T-cell (primary cell): ENCODE data around the gene ZACN. TPM values are rescaled to one million over a fixed set of nuclear protein-coding genes. Genes with fewer than 3 reads are reported as not detected.

Experiments used
- ATAC-seq, 4 experiments: fragments of 200-7000 bp in 3 of 4; fragments of 150-1000 bp in 1 of 4; cut with Tn5 transposase; replicated peaks in 1 of 4; 1 replicate in 3 of 4; 2 replicates in 1 of 4; pipeline ENCODE4 v1.10.0; 2021; ENCODE audit warnings: moderate library complexity in 3 of 4, mild to moderate bottlenecking in 2 of 4, moderate number of reproducible peaks in 1 of 4
- CTCF ChIA-PET, 2 donors: fragments of 300-600 bp; sonication (Branson Sonifier 250); formaldehyde crosslinking; loops; one replicate each; lab custom pipeline; 2022; ENCODE audit warnings: antibody characterized with exemption in 2 of 2; lab: Charles Lee
- POLR2A ChIA-PET, 2 donors: fragments of 300-600 bp; sonication (Branson Sonifier 250); formaldehyde crosslinking; loops; one replicate each; lab custom pipeline; 2022; ENCODE audit warnings: antibody characterized with exemption in 2 of 2; lab: Charles Lee
- DNase-seq, 35 experiments: peaks; one replicate each; pipeline versions ENCODE4 v3.0.0 to v3.0.0-alpha.2; 2013 to 2023
- H3K27ac ChIP-seq: one replicate; pipeline ENCODE4 v1.5.1; 2013; ENCODE audit warnings: low read length
- H3K27me3 ChIP-seq, 2 experiments: replicated peaks in 1 of 2; 1 replicate in 1 of 2; 2 replicates in 1 of 2; pipeline versions ENCODE4 v1.6.1 to v1.7.0; 2013; ENCODE audit warnings: low read length in 1 of 2, mixed read lengths in 1 of 2; ENCODE audit not compliant: control insufficient read depth in 2 of 2, insufficient read depth in 2 of 2; ENCODE audit errors: extremely low read depth in 1 of 2
- H3K36me3 ChIP-seq, 2 donors: 1 replicate in 1 of 2; 2 replicates in 1 of 2; pipeline versions ENCODE4 v1.6.1 to v1.7.0; 2013; ENCODE audit warnings: low read length in 1 of 2; ENCODE audit not compliant: control insufficient read depth in 2 of 2, insufficient read depth in 1 of 2; ENCODE audit errors: extremely low read depth in 1 of 2
- H3K4me1 ChIP-seq, 2 experiments: 1 replicate in 1 of 2; 2 replicates in 1 of 2; pipeline versions ENCODE4 v1.6.1 to v1.7.0; 2013; ENCODE audit warnings: low read length in 2 of 2, mixed read lengths in 1 of 2; ENCODE audit not compliant: insufficient read depth in 2 of 2, control insufficient read depth in 1 of 2; ENCODE audit errors: extremely low read depth in 1 of 2
- H3K4me3 ChIP-seq, 2 donors: 1 replicate in 1 of 2; 2 replicates in 1 of 2; pipeline versions ENCODE4 v1.5.1 to v1.7.0; 2013; ENCODE audit warnings: mild to moderate bottlenecking in 2 of 2, low read length in 1 of 2, moderate library complexity in 1 of 2; ENCODE audit not compliant: control insufficient read depth in 1 of 2; ENCODE audit errors: extremely low read depth in 1 of 2
- H3K9me3 ChIP-seq: 2 replicates; pipeline ENCODE4 v1.7.0; 2013
- H3K27ac Mint-ChIP-seq, 2 donors: one replicate each; pipeline ENCODE4 v1.8.0; 2020 to 2021; ENCODE audit warnings: mild to moderate bottlenecking in 2 of 2, mixed read lengths in 2 of 2
- H3K27me3 Mint-ChIP-seq, 2 donors: one replicate each; pipeline ENCODE4 v1.8.0; 2021 to 2022; ENCODE audit warnings: mixed read lengths in 2 of 2
- H3K36me3 Mint-ChIP-seq: one replicate; pipeline ENCODE4 v1.8.0; 2021; ENCODE audit warnings: mixed read lengths
- H3K4me1 Mint-ChIP-seq, 3 donors: one replicate each; pipeline ENCODE4 v1.8.0; 2020 to 2022; ENCODE audit warnings: mixed read lengths in 3 of 3, mild to moderate bottlenecking in 1 of 3
- H3K4me3 Mint-ChIP-seq, 3 donors: one replicate each; pipeline ENCODE4 v1.8.0; 2020 to 2022; ENCODE audit warnings: mild to moderate bottlenecking in 3 of 3, mixed read lengths in 3 of 3, moderate library complexity in 3 of 3
- H3K9me3 Mint-ChIP-seq, 3 donors: one replicate each; pipeline ENCODE4 v1.8.0; 2020 to 2022; ENCODE audit warnings: mixed read lengths in 3 of 3
- WGBS: methylation state at CpG from one replicate; pipeline ENCODE4 v1.1.5; 2013; ENCODE audit warnings: missing lambda C conversion rate; ENCODE audit not compliant: insufficient coverage; 5-methylcytosine and 5-hydroxymethylcytosine counted together
- total RNA-seq, 35 experiments: library from RNA in 6 of 35; stranded (reverse) in 6 of 35; fragments of 120-200 nt in 1 of 35; gene quantifications; one replicate each; pipeline versions ENCODE4 v1.2.1 to v1.2.4 and lab custom pipeline; 2013 to 2026

Gene ZACN
- total RNA-seq, 5 donors from 2014 or later (not counting 1 experiment from before 2014, with no cell fraction given): 0.20 to 1.6 (median 0.31) TPM; not detected in 1

DNA sequence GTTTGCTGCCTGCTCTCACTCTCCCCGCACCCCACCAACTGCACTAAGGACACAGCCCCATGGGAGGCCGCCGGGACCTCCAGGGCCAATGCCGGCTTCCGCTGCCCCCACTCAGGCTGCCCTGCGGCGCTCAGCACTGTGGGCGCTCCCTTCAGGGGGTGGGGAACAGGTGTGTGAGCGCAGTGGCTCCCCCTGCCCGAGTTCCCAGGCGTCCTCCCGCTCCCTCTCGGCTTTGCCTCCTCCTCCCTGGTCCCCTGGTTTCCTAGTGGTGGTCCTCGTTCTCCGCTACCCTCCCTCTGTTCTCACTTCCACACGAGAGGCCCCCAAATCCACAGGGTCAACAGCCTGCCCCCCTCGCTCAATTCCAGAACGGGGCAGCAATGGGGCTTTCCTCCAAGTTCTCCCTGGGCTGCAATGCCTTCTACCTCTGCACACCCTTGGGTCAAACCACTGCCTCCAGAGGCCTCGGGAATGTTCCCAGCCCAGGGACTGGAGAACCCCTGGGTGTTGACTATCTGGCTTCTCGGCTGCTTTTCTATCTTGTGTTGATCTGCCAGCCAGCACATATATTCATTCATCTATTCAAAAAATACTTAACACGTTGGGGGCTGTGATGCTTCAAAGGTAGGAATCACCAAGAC lies 52.2 kb downstream of the ZACN start:
- Mint-ChIP-seq H3K36me3 (no peaks in the 10 kb centered on the region), H3K27me3 (no peaks in the 10 kb centered on the region), H3K4me1 (peaks cover 28 to 42% (median 29%) of the 10 kb centered on the region in 3 donors), H3K9me3 (no peaks in the 10 kb centered on the region), H3K27ac (peak overlapping the region in 1 of 2 donors; percentile 67), H3K4me3 (no peak overlapping the region)
- H3K27ac ChIP-seq: no peak overlapping the region
- H3K4me1 ChIP-seq: peaks cover 11 to 29% of the 10 kb centered on the region in 2 experiments
- no peaks in the 10 kb centered on the region for H3K9me3 ChIP-seq
- no peak overlapping the region for H3K4me3 ChIP-seq
- H3K36me3 ChIP-seq: no peaks in the 10 kb centered on the region
- CTCF ChIA-PET: interaction anchor here (0.7 to 1.3 kb wide), 2 partner anchors 7 to 49 kb away, joined by 3 to 4 read pairs; no protein-coding TSS in a partner anchor
- no peaks in the 10 kb centered on the region for H3K27me3 ChIP-seq
- POLR2A ChIA-PET: interaction anchor here (0.6 kb wide), 2 partner anchors 123 to 150 kb away, joined by 3 to 4 read pairs; no protein-coding TSS in a partner anchor
- ATAC-seq (no peak), DNase-seq (no peak)
- WGBS: 90% methylated on average over 9 of the region's 21 CpGs

- Mint-ChIP-seq H3K27me3 (no peaks in the 10 kb centered on the region), H3K9me3 (no peaks in the 10 kb centered on the region), H3K4me1 (peaks cover 21 to 35% (median 22%) of the 10 kb centered on the region in 3 donors), H3K27ac (no peak overlapping the region), H3K36me3 (no peaks in the 10 kb centered on the region), H3K4me3 (no peak overlapping the region)
- Histone ChIP-seq H3K27ac (no peak overlapping the region), H3K27me3 (peaks cover 0 to 4% of the 10 kb centered on the region in 2 experiments), H3K4me1 (peaks cover 8 to 28% of the 10 kb centered on the region in 2 experiments), H3K36me3 (no peaks in the 10 kb centered on the region), H3K9me3 (no peaks in the 10 kb centered on the region), H3K4me3 (no peak overlapping the region)
- WGBS: 98% methylated on average over 6 of the region's 21 CpGs
- POLR2A ChIA-PET: interaction anchor here in 1 of 2 donors (0.6 kb wide), 1 partner anchor 149 kb away, joined by 3 read pairs; no protein-coding TSS in a partner anchor
- CTCF ChIA-PET: interaction anchor here in 1 of 2 donors (0.7 kb wide), 1 partner anchor 8 kb away, joined by 3 read pairs; no protein-coding TSS in a partner anchor
- DNase-seq (no peak), ATAC-seq (no peak)
Observed at GRCh38 chr17:76131692-76132573, 53.0 kb downstream of the ZACN start.

Other genes starting within 250 kb of the ZACN start
- gene UNC13D, start 234.8 kb upstream of the ZACN start, total RNA-seq: 100 to 1,000 TPM; 148 to 191 (median 180) TPM
- gene WBP2, start 223.8 kb upstream of the ZACN start, total RNA-seq: 100 to 1,000 TPM in 3 of 5 donors, 10 to 100 TPM in 2; 91.4 to 158 (median 138) TPM
- 10 to 100 TPM in 3 of 5 donors, 1 to 10 TPM in 2; 2.6 to 24.6 (median 18.3) TPM for gene TRIM47, start 200.6 kb upstream of the ZACN start, total RNA-seq
- gene TRIM65, start 182.2 kb upstream of the ZACN start, total RNA-seq: 10 to 100 TPM; 22.1 to 52.2 (median 45.9) TPM
- 100 to 1,000 TPM; 116 to 170 (median 144) TPM for gene MRPL38, start 174.3 kb upstream of the ZACN start, total RNA-seq
- gene FBF1, start 138.1 kb upstream of the ZACN start, total RNA-seq: 10 to 100 TPM; 25.7 to 45.3 (median 41.5) TPM
- 10 to 100 TPM; 17.6 to 33.8 (median 29.1) TPM for gene ACOX1, start 100.0 kb upstream of the ZACN start, total RNA-seq
- gene TEN1, start 99.9 kb upstream of the ZACN start, total RNA-seq: 10 to 100 TPM; 12.8 to 15.3 (median 14.3) TPM
- 10 to 100 TPM in 1 of 5 donors, 1 to 10 TPM in 4; 7.5 to 12.1 (median 9.0) TPM for gene CDK3, start 78.3 kb upstream of the ZACN start, total RNA-seq
- 1 to 10 TPM in 1 of 5 donors, under 1 TPM in 4; 0.58 to 1.0 (median 0.72) TPM for gene EVPL, start 51.9 kb upstream of the ZACN start, total RNA-seq
- 10 to 100 TPM; 71.9 to 81.6 (median 78.9) TPM for gene SRP68, start 6.7 kb upstream of the ZACN start, total RNA-seq
- gene GALR2, start 4.4 kb upstream of the ZACN start, total RNA-seq: 1 to 10 TPM in 1 of 5 donors, under 1 TPM in 2, not detected in 2; 0.20 to 1.3 (median 0.73) TPM
- gene EXOC7, start 24.6 kb downstream of the ZACN start, total RNA-seq: 100 to 1,000 TPM; 119 to 181 (median 156) TPM
- 1 to 10 TPM in 4 of 5 donors, under 1 TPM in 1; 0.99 to 3.0 (median 1.7) TPM for gene FOXJ1, start 62.1 kb downstream of the ZACN start, total RNA-seq
- gene RNF157, start 161.3 kb downstream of the ZACN start, total RNA-seq: 10 to 100 TPM; 50.7 to 66.5 (median 61.9) TPM
- 100 to 1,000 TPM; 163 to 277 (median 177) TPM for gene UBALD2, start 186.2 kb downstream of the ZACN start, total RNA-seq
- gene QRICH2, start 229.1 kb downstream of the ZACN start, total RNA-seq: 1 to 10 TPM; 3.0 to 4.3 (median 3.4) TPM